Cardiac muscle cell (in vitro differentiated cells and primary cell): Measurements from ENCODE around the gene PSORS1C1. TPM values are rescaled to one million over a fixed set of nuclear protein-coding genes. Genes with fewer than 3 reads are reported as not detected.
A peak's percentile ranks its signal among the peaks of the same experiment; 100 is the strongest.

Experiments used
- DNase-seq, 2 donors: peaks; one replicate each; pipeline versions ENCODE4 v3.0.0 to v3.0.0-alpha.2; 2010 to 2017; ENCODE audit warnings: low read depth in 1 of 2, low spot score in 1 of 2
- H3K27ac ChIP-seq: fragments of 200-600 bp; sonication (generic); 2 replicates; pipeline ENCODE4 v1.5.1; 2016
- H3K27me3 ChIP-seq: fragments of 200-600 bp; sonication (generic); 2 replicates; pipeline ENCODE4 v1.6.0; 2016; ENCODE audit warnings: control low read depth
- H3K36me3 ChIP-seq: fragments of 200-600 bp; sonication (generic); 2 replicates; pipeline ENCODE4 v1.5.1; 2016; ENCODE audit warnings: control low read depth
- H3K4me1 ChIP-seq: fragments of 200-600 bp; sonication (generic); 2 replicates; pipeline ENCODE4 v1.8.1; 2017; ENCODE audit warnings: low read depth, mild to moderate bottlenecking, mixed run types
- H3K4me3 ChIP-seq: fragments of 200-600 bp; sonication (generic); 2 replicates; pipeline ENCODE4 v1.5.1; 2016; ENCODE audit warnings: mild to moderate bottlenecking
- H3K9me3 ChIP-seq: fragments of 200-600 bp; sonication (generic); 2 replicates; pipeline ENCODE4 v1.5.1; 2017; ENCODE audit warnings: low read depth, mild to moderate bottlenecking, control low read depth
- CTCF ChIP-seq: IDR thresholded peaks from 2 replicates; pipeline ENCODE4 v1.5.1; 2012; ENCODE audit warnings: low read depth, mild to moderate bottlenecking, low read length
- polyA plus RNA-seq: library from polyadenylated mRNA; unstranded; fragments of >200 nt; fragmentation: Nextera tagmentation; extraction: Ambion mirVana; gene quantifications from 2 replicates; pipeline ENCODE4 v1.2.1, GENCODE V29; 2016
- total RNA-seq: library from RNA; depleted of rRNA; stranded (reverse); fragments of >200 nt; gene quantifications from 2 replicates; pipeline ENCODE4 v1.2.3, GENCODE V29; 2016

PSORS1C1 gene
- total and polyA plus RNA-seq, 2 experiments from 2014 or later: not detected

GRCh38 chr6:31125162-31125561 is 10.6 kb downstream of the PSORS1C1 start:
- Histone ChIP-seq H3K36me3 (no peaks in the 10 kb centered on the region), H3K4me1 (no peaks in the 10 kb centered on the region), H3K27me3 (peaks cover 8% of the 10 kb centered on the region), H3K4me3 (no peak overlapping the region), H3K27ac (no peak overlapping the region), H3K9me3 (no peaks in the 10 kb centered on the region)
- DNase-seq: peak in 1 of 2 donors; percentile 73
- TF ChIP-seq CTCF: no peak

DNA sequence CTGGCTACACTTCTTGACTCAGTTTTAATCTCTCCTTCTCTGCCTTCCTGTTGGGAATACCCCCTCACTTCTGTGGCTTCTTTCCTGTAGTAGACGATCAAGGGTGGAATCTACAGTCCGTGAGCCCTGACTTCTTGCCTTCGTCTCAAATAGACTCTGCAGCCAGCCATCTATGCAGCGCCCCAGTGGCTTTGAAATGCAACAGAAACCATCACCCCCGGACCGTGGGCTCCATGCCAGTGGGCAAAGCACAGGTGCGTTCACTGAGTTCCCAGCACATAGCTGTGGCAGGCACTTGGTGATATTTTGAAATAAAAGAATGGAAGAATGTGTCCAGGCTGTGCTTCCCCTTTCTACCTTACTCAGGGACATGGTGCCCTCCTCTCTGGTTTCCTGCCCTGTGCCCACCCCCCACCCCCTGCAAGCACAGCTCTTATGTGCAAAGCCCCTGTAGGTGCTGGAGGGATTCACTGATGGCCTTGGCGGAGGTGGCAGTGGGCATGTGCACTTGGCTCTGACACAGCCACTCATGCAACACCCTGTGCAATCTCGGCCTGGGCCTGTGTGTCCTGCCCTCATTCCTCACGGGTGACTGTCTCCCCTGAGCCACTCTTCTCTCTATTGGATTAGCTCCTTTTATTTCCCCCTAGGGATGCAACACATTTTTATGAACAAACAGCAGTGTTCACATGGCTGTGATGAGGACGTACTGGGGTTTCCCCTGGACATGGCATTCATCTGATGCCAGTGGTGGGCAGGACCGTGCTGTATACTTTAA is 11.2 kb downstream of the PSORS1C1 start:
- no peak for TF ChIP-seq CTCF

GRCh38 chr6:31126396-31127175 is 12.0 kb downstream of the PSORS1C1 start:
- TF ChIP-seq CTCF: no peak
- peak overlapping the region; percentile 7 for H3K27ac ChIP-seq
- peak in 1 of 2 donors; percentile 33 for DNase-seq
- H3K9me3 ChIP-seq: no peaks in the 10 kb centered on the region
- no peak overlapping the region for H3K4me3 ChIP-seq
- no peaks in the 10 kb centered on the region for H3K4me1 ChIP-seq
- no peaks in the 10 kb centered on the region for H3K36me3 ChIP-seq
- peaks cover 8% of the 10 kb centered on the region for H3K27me3 ChIP-seq

More for the DNA sequence above, 11.2 kb downstream of the PSORS1C1 start:
- Histone ChIP-seq H3K4me3 (no peak overlapping the region), H3K36me3 (no peaks in the 10 kb centered on the region), H3K4me1 (no peaks in the 10 kb centered on the region), H3K27ac (no peak overlapping the region), H3K9me3 (no peaks in the 10 kb centered on the region), H3K27me3 (peaks cover 8% of the 10 kb centered on the region)
- peak in 1 of 2 donors; percentile 38 for DNase-seq

DNA sequence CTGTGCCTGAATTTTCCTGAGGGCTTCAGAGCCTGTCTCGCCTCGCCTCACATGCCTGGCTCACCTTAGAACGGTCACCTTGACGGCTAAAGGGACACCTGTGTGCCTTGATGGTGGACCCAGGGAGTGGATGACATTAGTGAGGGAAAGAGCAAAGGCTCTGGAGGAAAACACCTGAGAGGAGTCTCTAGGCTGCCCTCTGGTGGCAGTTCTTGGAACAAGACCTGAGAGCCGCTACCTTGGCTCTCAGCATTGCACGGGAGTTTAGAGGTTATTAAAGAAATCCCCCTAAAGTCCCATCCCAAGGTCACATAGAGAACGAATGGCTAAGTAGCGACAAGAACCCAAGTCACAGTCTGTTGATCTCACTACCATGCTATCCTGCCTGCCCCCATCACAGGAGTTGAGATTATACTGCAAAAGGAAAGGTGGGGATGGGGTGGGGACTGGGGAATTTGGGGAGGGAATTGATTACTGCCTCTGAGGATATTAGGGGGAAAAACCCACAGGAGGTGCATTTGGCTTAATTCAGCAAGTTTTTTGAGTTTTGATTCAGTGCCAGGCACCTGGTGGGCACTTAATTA is 13.6 kb downstream of the PSORS1C1 start:
- Histone ChIP-seq H3K27me3 (peaks cover 8% of the 10 kb centered on the region), H3K27ac (no peak overlapping the region), H3K4me1 (no peaks in the 10 kb centered on the region), H3K9me3 (no peaks in the 10 kb centered on the region), H3K36me3 (no peaks in the 10 kb centered on the region), H3K4me3 (no peak overlapping the region)
- DNase-seq: peak; percentile 48 to 75
- TF ChIP-seq CTCF: peak; percentile 86

DNA sequence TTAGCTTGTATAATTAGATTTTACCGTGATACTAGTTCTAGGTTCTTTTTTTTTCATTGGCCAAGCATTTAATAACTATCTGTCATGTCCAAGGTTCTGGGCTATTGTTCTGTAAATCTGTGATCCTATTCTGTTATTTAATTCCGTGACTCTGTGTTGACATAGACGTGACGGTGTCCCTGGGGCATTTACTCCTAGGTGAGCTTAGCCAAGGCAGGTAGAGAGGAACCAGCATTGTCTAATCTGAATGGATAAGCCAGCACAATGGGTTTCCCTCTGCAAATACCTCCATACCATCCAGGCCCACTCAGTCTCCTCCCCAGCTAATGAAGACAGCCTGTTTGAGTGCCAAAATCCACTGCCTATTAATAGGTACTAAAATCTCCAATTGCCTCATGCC is 14.5 kb downstream of the PSORS1C1 start:
- TF ChIP-seq CTCF: no peak
- H3K27me3 ChIP-seq: peaks cover 8% of the 10 kb centered on the region
- no peaks in the 10 kb centered on the region for H3K4me1 ChIP-seq
- no peak for DNase-seq
- no peak overlapping the region for H3K27ac ChIP-seq
- H3K36me3 ChIP-seq: no peaks in the 10 kb centered on the region
- H3K4me3 ChIP-seq: no peak overlapping the region
- no peaks in the 10 kb centered on the region for H3K9me3 ChIP-seq
